Measurements from ENCODE around the gene LIF. TPM values are rescaled to one million over a fixed set of nuclear protein-coding genes. Genes with fewer than 3 reads are reported as not detected.

Gene LIF
- polyA plus RNA-seq, 1 donor (not counting 4 experiments of a cell fraction or from before 2014, with no cell fraction given) = 3.1 TPM

GRCh38 chr22:30219668-30220278, 26.8 kb downstream of the LIF start:
- no peak overlapping the region for H3K4me2 ChIP-seq (ENCODE audit: control insufficient read depth, extremely low read depth, insufficient read depth, low read depth, low read length)
- FAIRE-seq = no peak

GRCh38 chr22:30219049-30219654, 27.4 kb downstream of the LIF start:
- DNase-seq (ENCODE audit: low read depth, low spot score) (no peak), FAIRE-seq (no peak)
- no peaks in the 10 kb centered on the region for H3K36me3 ChIP-seq (ENCODE audit: control insufficient read depth in 2 of 2, extremely low read depth in 1 of 2, insufficient read depth in 2 of 2, low read length in 2 of 2)
- H2AFZ ChIP-seq (ENCODE audit: control insufficient read depth, low read length) = no peak overlapping the region
- H3K9me3 ChIP-seq (ENCODE audit: control insufficient read depth, low read depth, low read length) = no peaks in the 10 kb centered on the region
- dilution Hi-C loops (cut with MboI; ENCODE audit: extremely low pct_ligation_motif_present, low sequenced_read_pairs) = no loop called here
- H3K9me1 ChIP-seq (ENCODE audit: control insufficient read depth, extremely low read depth, insufficient read depth, low read length) = no peaks in the 10 kb centered on the region
- H3K79me2 ChIP-seq (ENCODE audit: control insufficient read depth, insufficient read depth, low read length) = no peaks in the 10 kb centered on the region
- no peak overlapping the region for H3K27ac ChIP-seq (ENCODE audit: control insufficient read depth, insufficient read depth, low read length)
- H3K4me1 ChIP-seq (ENCODE audit: control insufficient read depth, extremely low read depth, insufficient read depth, low read length) = peaks cover 4% of the 10 kb centered on the region
- H3K27me3 ChIP-seq (ENCODE audit: control insufficient read depth, extremely low read depth, insufficient read depth, low read length) = peaks cover 6% of the 10 kb centered on the region
- H3K4me3 ChIP-seq (ENCODE audit: control insufficient read depth in 2 of 3, extremely low read depth in 1 of 3, insufficient read depth in 2 of 3, low read depth in 1 of 3, low read length in 3 of 3) = no peak overlapping the region
- no peak overlapping the region for H3K4me2 ChIP-seq (ENCODE audit: control insufficient read depth, extremely low read depth, insufficient read depth, low read depth, low read length)
- H3K9ac ChIP-seq (ENCODE audit: control insufficient read depth, extremely low read depth, insufficient read depth, low read length) = no peak overlapping the region
- H4K20me1 ChIP-seq (ENCODE audit: control insufficient read depth, extremely low read depth, insufficient read depth, low read length) = no peaks in the 10 kb centered on the region
- TF ChIP-seq CTCF (optimal IDR thresholded peaks at IDR 0.05 in 1 of 3, IDR thresholded peaks at IDR 0.05 in 1 of 3, conservative IDR thresholded peaks at IDR 0.05 in 1 of 3; ENCODE audit: extremely low read depth in 1 of 3, insufficient read depth in 2 of 3, low read length in 3 of 3) = no peak
- no peak for TF ChIP-seq EZH2 (IDR thresholded peaks at IDR 0.05; ENCODE audit: low read length)

More at GRCh38 chr22:30219668-30220278, 26.8 kb downstream of the LIF start:
- H4K20me1 ChIP-seq (ENCODE audit: control insufficient read depth, extremely low read depth, insufficient read depth, low read length) = no peaks in the 10 kb centered on the region
- H3K79me2 ChIP-seq (ENCODE audit: control insufficient read depth, insufficient read depth, low read length) = no peaks in the 10 kb centered on the region
- TF ChIP-seq EZH2 (IDR thresholded peaks at IDR 0.05; ENCODE audit: low read length) (no peak), CTCF (optimal IDR thresholded peaks at IDR 0.05 in 1 of 3, IDR thresholded peaks at IDR 0.05 in 1 of 3, conservative IDR thresholded peaks at IDR 0.05 in 1 of 3; ENCODE audit: extremely low read depth in 1 of 3, insufficient read depth in 2 of 3, low read length in 3 of 3) (no peak)
- H3K27ac ChIP-seq (ENCODE audit: control insufficient read depth, insufficient read depth, low read length) = no peak overlapping the region
- peaks cover 6% of the 10 kb centered on the region for H3K27me3 ChIP-seq (ENCODE audit: control insufficient read depth, extremely low read depth, insufficient read depth, low read length)
- no peaks in the 10 kb centered on the region for H3K9me1 ChIP-seq (ENCODE audit: control insufficient read depth, extremely low read depth, insufficient read depth, low read length)
- H3K9ac ChIP-seq (ENCODE audit: control insufficient read depth, extremely low read depth, insufficient read depth, low read length) = no peak overlapping the region
- H2AFZ ChIP-seq (ENCODE audit: control insufficient read depth, low read length) = no peak overlapping the region
- dilution Hi-C loops (cut with MboI; ENCODE audit: extremely low pct_ligation_motif_present, low sequenced_read_pairs) = no loop called here
- DNase-seq (ENCODE audit: low read depth, low spot score) = no peak
- H3K9me3 ChIP-seq (ENCODE audit: control insufficient read depth, low read depth, low read length) = no peaks in the 10 kb centered on the region
- peaks cover 11% of the 10 kb centered on the region for H3K4me1 ChIP-seq (ENCODE audit: control insufficient read depth, extremely low read depth, insufficient read depth, low read length)
- H3K36me3 ChIP-seq (ENCODE audit: control insufficient read depth in 2 of 2, extremely low read depth in 1 of 2, insufficient read depth in 2 of 2, low read length in 2 of 2) = no peaks in the 10 kb centered on the region
- H3K4me3 ChIP-seq (ENCODE audit: control insufficient read depth in 2 of 3, extremely low read depth in 1 of 3, insufficient read depth in 2 of 3, low read depth in 1 of 3, low read length in 3 of 3) = no peak overlapping the region
